Stimulated activated CD4-positive, alpha-beta T cell treated with anti-CD3 and anti-CD28 coated beads, Interleukin-15, amount 100 ng/mL, for 48 hours (primary cell): ENCODE measurements around the gene TNFRSF12A.

Experiments
- DNase-seq, 2 donors: peaks; one replicate each; pipeline ENCODE4 v3.0.0-alpha.2; 2020; ENCODE audit warnings: low read depth in 2 of 2

TNFRSF12A gene

GRCh38 chr16:3012246-3012645, 7.9 kb upstream of the TNFRSF12A start:
- DNase-seq = no peak

GRCh38 chr16:3012828-3013420, 7.2 kb upstream of the TNFRSF12A start, which contains the start of gene CLDN9:
Gene CLDN9, plus strand, starts transcription at chr16:3012923. Its CDS starts 440 bp downstream, at chr16:3013363.
- no peak for DNase-seq

DNA sequence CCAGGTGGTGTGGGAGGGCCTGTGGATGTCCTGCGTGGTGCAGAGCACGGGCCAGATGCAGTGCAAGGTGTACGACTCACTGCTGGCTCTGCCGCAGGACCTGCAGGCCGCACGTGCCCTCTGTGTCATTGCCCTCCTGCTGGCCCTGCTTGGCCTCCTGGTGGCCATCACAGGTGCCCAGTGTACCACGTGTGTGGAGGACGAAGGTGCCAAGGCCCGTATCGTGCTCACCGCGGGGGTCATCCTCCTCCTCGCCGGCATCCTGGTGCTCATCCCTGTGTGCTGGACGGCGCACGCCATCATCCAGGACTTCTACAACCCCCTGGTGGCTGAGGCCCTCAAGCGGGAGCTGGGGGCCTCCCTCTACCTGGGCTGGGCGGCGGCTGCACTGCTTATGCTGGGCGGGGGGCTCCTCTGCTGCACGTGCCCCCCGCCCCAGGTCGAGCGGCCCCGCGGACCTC, 6.6 kb upstream of the TNFRSF12A start:
- no peak for DNase-seq

- DNase-seq = no peak
These were observed 6.0 kb upstream of the TNFRSF12A start for GRCh38 chr16:3013998-3014690.

DNA sequence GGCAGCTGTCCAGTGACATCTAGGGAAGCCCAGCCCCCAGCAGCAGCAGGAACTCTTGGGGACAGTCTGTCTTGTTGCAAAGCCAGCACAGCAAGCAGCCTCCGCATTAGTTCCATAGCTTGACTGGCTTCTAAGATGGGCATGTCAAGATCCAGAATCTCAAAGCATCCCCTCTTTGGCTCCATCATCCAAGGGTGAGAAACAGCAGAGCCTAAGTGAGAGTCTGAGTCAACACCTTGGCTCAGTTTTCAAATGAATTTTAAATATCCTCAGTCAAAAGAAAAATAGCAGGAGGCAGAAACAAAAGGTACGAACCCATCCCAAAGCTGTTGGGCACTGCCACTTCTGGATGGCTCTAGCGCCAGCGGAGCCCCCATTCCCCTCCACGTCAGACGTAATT, 5.2 kb upstream of the TNFRSF12A start:
- no peak for DNase-seq

- no peak for DNase-seq
These were observed 4.2 kb upstream of the TNFRSF12A start for GRCh38 chr16:3015865-3016521.

DNA sequence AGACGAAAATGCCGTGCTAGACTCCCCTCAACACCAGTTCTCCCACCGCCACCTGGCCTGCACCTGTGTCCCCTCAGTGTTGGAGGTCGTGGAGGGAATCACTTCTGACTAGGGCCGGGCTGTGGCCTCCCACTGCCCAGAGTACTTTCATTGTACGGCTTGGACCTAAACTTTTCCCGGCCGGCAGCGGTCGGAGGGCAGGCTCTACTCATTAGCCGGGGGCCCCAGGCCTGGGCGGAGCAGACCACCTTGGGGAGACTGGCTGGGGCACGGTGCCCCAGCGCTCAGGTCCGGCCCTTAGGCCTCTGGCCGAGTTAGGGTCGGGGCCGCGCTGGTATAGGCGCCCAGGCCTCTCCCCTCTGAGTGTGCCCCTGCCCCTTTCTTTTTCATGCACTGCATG, 2.8 kb upstream of the TNFRSF12A start:
- DNase-seq = no peak

DNA sequence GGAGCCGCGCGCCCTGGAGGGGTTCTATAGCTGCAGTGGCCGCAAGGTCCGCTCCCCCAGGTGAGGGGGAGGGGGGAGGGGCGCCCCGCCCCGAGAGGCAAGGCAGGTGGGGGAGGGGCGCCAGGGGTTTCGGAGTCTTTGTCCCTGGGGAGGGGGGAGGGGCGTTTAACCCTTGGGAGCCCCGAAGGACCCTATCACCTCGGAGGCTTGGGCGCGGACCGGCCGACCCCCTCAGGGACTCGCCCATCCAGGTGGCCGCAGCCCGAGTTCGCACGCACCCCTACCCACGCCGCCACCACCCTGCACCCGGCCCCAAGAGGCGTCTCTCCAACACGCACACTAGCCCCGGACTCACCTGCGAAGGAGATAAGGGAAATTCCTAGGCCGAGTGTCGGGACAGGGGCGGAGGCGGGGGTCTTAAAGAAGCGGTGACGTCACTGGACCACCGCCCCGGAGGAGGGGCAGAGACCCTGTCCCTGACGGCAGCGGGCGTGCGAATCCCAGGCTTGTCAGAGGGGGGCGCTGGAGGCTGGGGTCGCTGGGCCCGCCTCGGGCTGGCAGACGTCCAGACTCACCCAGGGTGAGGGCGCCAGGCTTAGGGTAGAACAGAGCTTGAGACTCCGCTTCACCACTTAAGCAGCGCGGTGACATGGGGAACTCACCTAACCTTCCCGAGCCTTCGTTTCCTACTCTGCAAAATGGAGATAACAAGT, 2.2 kb upstream of the TNFRSF12A start, which contains the start of gene CLDN6:
CLDN6 (minus strand) TSS at position 390 of the 713 bp plus-strand sequence. CDS start 2,162 bp downstream, outside the sequence.
- DNase-seq = peak in 1 of 2 donors; percentile 50

GRCh38 chr16:3019594-3020246, 448 bp upstream of the TNFRSF12A start:
- no peak for DNase-seq

DNA sequence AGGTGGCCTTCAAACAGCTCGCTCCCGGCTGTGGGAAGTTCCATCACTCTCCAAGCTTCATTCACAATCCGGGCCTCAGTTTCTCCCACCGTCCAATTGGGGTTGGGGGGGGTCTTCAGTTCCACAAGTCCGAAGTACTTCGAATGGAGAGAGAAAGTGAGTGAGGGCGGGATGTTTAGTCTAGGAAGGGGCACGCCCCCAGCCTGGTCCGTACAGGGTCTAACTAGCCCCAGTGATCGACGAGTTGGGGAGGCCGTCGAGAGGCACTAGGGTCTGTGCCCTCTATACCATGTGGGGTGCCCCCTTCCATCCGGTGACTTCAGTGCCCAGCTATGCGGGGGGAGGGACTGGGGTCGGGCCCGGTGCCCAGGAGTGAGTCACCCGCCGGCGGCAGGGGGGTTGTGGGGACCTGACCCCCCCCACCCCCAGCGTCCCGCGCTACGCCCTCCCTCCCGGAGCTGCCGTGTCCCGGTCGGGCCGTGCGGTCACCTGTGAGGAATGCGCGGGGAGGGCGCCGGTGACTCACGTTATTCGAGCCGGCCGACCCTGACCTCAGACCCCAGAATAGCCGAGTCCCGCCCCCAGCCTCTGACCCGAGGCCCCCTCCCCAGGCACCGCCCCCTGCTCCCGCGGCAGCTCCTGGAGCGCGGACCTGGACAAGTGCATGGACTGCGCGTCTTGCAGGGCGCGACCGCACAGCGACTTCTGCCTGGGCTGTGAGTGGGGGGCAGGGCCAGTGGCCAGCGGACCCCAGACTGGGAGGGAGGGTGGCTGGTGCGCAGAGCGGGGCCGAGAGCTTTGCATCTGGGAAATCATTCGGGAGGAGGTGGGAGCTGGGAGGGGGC, 658 bp downstream of the TNFRSF12A start:
- DNase-seq = no peak

DNA sequence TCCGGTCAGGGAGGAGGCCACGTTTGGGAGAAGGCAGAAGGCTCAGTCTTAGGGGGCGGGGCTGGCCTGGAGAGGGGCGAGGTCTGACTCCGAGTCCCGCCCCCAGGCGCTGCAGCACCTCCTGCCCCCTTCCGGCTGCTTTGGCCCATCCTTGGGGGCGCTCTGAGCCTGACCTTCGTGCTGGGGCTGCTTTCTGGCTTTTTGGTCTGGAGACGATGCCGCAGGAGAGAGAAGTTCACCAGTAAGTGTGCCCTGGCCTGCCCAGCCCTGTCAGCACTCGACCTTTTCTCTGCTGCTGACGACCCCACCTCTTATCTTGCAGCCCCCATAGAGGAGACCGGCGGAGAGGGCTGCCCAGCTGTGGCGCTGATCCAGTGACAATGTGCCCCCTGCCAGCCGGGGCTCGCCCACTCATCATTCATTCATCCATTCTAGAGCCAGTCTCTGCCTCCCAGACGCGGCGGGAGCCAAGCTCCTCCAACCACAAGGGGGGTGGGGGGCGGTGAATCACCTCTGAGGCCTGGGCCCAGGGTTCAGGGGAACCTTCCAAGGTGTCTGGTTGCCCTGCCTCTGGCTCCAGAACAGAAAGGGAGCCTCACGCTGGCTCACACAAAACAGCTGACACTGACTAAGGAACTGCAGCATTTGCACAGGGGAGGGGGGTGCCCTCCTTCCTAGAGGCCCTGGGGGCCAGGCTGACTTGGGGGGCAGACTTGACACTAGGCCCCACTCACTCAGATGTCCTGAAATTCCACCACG, 1.5 kb downstream of the TNFRSF12A start:
- DNase-seq = peak; percentile 86 to 89

- DNase-seq = peak; percentile 77 to 92
These were observed 2.1 kb downstream of the TNFRSF12A start for GRCh38 chr16:3022208-3022683.

DNA sequence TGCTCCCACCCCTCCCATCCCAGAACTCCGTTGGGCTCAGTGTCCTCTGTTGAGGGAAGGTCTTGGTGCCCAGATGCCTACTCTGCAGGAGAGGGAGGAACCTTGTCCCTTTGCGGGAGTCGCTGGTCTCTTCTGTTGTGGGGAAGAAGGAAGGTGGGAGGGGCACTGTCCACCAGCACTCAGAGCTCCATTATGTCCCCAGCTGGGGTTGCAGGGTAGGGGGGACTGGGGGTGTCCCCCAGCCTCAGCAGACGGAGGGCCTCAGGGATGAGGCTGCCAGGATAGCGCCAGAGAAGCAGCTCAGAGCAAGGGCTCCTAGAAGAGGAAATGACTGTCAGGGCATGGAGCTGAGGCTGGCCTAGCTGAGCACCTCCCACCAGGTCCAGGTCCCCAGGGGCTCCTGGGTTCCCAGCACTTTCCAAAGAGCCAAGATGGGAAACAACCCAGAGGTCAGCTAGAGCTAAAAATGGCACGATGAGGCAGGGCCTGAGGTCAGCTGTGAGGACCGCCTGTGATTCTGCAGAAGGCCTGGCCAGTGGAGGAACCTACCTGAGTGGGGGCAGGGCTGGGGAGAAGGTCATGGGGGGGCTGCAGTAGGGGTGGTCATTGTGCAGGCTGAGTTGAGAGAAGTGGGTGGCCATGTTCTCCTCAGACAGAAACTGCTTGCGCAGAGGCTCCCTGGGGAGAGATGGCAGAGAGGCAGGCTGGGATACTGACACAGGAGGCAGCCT, 2.7 kb downstream of the TNFRSF12A start:
- DNase-seq = no peak

- no peak for DNase-seq
These were observed 3.2 kb downstream of the TNFRSF12A start for GRCh38 chr16:3023415-3023668.

GRCh38 chr16:3023669-3024478, 3.7 kb downstream of the TNFRSF12A start, which contains the start of the genes HCFC1R1 and THOC6:
Gene HCFC1R1, minus strand, starts transcription at chr16:3023942. Its CDS starts 1 bp downstream, at chr16:3023941.
Gene THOC6, plus strand, starts transcription at chr16:3024035. Its CDS starts 292 bp downstream, at chr16:3024327.
- DNase-seq = peak; percentile 96

DNA sequence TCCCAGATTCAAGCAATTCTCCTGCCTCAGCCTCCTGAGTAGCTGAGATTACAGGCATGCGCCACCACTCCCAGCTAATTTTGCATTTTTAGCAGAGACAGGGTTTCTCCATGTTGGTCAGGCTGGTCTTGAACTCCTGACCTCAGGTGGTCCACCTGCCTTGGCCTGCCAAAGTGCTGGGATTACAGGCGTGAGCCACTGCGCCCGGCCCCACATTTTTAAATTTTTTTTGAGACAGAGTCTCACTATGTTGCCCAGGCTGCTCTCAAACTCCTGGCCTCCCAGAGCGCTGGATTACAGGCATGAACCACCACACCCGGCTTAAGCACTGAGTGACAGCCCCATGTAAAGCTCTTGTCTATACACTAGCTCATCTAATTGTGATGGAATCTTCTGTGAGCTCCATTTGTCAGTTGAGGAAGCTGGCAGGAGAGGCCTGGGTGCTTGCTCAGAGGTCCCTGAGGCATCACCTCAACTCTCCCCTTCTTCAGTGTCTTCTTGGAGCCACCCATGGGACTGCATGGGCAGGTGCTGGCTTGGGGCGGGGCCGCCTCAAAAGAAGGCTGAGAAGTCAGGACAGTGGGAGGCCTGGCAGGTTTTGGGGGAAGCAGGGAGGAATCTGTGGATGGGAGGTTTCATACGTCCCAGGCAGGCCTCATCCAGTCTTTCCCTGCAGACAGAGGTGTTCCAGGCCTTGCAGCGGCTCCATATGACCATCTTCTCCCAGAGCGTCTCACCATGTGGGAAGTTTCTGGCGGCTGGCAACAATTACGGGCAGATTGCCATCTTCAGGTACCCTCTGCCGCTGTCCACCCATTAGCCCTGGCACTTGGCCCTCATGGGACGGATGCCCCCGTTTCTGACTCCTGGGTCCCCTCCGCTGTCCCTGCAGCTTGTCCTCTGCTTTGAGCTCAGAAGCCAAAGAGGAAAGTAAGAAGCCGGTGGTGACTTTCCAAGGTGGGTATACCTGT, 5.1 kb downstream of the TNFRSF12A start:
- no peak for DNase-seq

DNA sequence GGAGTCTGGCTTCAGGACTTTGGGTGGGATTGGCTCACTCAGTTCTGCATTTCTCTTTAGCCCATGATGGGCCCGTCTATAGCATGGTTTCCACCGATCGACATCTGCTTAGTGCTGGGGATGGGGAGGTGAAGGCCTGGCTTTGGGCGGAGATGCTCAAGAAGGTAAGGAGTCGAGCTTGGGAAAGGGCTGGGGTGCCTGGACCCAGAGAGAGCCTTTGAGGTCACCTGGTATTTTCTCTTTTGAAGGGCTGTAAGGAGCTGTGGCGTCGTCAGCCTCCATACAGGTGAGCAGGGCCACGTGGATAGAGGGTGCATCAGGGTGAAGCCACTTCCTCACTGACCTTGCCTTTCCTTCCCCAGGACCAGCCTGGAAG, 5.8 kb downstream of the TNFRSF12A start:
- no peak for DNase-seq
